ENCODE measurements around the gene TEN1.

TEN1 gene

DNA sequence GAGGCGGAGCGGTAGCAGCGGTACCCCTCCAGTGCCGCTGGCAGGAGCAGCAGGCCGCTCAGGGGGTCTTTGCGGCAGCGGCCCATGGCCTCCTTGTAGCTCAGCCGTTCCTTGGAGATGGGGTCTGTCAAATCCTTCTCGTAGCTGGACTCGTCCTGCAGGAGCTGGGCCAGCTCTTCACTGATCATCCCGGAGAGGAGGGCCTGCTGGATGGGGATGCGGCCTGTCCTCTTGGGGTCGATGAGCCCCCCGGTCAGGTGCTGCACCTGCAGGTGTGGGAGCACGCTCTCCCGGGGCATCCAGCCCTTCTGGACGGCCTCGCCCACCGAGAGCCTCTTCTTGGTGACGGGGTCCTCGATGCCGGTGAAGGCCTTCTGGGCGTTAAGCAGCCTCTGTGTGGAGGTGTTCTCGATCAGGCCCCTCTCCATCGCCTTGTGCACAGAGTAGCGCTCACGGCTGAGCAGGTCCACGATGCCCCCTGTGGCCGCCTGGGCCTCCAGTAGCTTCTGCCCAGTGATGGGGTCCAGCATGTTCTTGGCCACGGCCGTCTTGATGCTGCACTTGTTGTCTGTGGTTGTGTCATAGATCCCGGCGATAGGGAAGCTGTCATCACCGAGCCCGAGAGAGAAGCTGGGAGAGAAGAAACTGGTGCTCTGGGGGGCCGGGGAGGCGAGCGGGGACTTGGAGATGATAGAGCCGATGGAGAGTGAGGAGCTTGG lies 28.2 kb downstream of the TEN1 start:
- H3K27ac ChIP-seq: no peak overlapping the region
- no peak overlapping the region for H3K4me3 ChIP-seq
- H3K36me3 ChIP-seq (ENCODE audit: insufficient read depth, low read length): no peaks in the 10 kb centered on the region
- no peak for TF ChIP-seq POLR2AphosphoS5 (IDR thresholded peaks at IDR 0.05; ENCODE audit: borderline replicate concordance, low read depth, low read length)
- TF ChIP-seq EZH2 (IDR thresholded peaks at IDR 0.05): no peak
- DNase-seq (ENCODE audit: low read depth, low spot score): no peak
- no peaks in the 10 kb centered on the region for H3K9me3 ChIP-seq (ENCODE audit: low read depth, low read length)
- H3K9ac ChIP-seq (ENCODE audit: insufficient read length): no peak overlapping the region

DNA sequence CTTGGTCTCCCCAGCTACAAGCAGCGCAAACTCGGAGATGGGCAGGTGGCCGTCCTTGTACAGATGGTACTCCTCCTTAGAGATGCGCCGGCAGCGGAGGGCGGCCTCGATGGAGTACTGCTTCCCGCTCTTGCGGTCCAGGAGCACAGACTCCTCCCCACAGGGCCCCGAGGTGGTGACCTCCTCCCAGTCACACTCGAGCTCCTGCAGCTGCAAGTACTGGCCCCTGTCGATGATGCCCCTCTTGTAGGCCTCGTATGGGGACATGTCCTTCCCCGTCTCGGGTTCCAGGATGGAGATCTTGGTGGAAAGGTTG lies 28.8 kb downstream of the TEN1 start:
- no peak for TF ChIP-seq POLR2AphosphoS5 (IDR thresholded peaks at IDR 0.05; ENCODE audit: borderline replicate concordance, low read depth, low read length)
- no peak for TF ChIP-seq EZH2 (IDR thresholded peaks at IDR 0.05)
- no peak for TF ChIP-seq FOXP2 (optimal IDR thresholded peaks at IDR 0.05; ENCODE audit: control extremely low read depth, extremely low read length, insufficient read depth)
- H3K9me3 ChIP-seq (ENCODE audit: low read depth, low read length): no peaks in the 10 kb centered on the region

DNA sequence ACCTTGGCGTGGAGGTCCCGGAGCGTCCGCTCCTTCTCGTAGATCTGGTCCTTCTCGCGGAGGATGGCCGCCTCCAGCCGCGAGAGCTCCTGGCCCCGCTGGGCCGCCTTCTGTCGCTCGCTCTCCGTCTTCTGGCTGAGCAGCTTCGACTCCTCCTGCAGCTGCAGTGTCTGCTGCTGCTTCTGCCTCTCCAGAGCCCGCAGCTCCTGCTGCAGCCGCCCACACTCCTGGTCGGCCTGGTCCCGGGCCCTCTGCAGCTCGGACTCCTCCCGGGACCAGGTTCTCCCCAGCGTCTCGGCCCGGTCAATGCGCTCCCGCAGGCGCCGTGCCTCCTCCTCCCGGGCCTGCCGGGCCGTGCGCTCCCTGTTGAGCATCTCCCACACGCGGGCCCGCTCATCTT lies 29.2 kb downstream of the TEN1 start:
- Histone ChIP-seq H3K27ac (no peak overlapping the region), H3K9me3 (ENCODE audit: low read depth, low read length) (no peaks in the 10 kb centered on the region), H3K9ac (ENCODE audit: insufficient read length) (no peak overlapping the region), H3K36me3 (ENCODE audit: insufficient read depth, low read length) (no peaks in the 10 kb centered on the region), H3K4me3 (no peak overlapping the region)
- TF ChIP-seq POLR2AphosphoS5 (IDR thresholded peaks at IDR 0.05; ENCODE audit: borderline replicate concordance, low read depth, low read length) (no peak), FOXP2 (optimal IDR thresholded peaks at IDR 0.05; ENCODE audit: control extremely low read depth, extremely low read length, insufficient read depth) (no peak), EZH2 (IDR thresholded peaks at IDR 0.05) (no peak)
- DNase-seq (ENCODE audit: low read depth, low spot score): no peak

More for the DNA sequence above, 28.8 kb downstream of the TEN1 start:
- Histone ChIP-seq H3K36me3 (ENCODE audit: insufficient read depth, low read length) (no peaks in the 10 kb centered on the region), H3K27ac (no peak overlapping the region), H3K9ac (ENCODE audit: insufficient read length) (no peak overlapping the region), H3K4me3 (no peak overlapping the region)
- DNase-seq (ENCODE audit: low read depth, low spot score): no peak

DNA sequence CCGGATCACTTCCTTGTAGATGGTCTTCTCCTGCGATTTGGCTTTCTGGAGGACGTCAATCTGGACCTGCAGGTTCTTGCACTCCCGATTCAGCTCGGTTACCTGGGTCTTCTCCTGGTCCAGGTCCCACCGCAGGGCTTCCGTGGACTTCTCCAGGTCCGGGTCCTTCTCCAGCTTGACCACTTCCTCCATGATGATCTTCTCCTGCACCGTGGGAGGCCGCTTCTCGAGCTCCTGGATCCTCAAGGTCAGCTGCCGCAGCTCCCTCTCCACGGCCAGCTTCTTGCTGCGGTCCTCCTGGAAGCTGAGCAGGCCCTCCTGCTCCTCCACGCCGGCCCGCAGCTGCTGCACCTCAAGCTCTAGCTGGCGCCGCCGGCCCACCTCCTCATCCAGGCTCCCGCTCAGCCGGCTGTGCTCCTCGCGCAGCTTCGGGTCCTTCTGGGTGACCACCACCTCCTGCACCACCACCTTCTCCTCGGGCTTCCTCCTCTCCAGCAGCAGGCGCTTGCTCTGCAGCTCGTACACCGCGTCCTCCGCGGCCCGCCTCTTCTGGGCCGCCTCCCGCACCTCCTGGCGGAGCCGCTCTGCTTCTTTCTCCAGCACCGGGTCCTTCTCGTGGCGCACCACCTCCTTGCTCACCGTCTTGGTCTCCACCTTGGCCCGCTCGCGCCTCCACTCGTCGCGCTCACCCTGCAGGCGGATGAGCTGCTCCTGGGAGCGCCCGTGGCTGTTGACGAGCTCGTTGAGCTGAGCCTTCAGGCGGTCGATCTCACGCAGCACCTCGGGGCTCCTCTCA lies 29.8 kb downstream of the TEN1 start:
- Histone ChIP-seq H3K9ac (ENCODE audit: insufficient read length) (no peak overlapping the region), H3K9me3 (ENCODE audit: low read depth, low read length) (no peaks in the 10 kb centered on the region), H3K4me3 (no peak overlapping the region), H3K36me3 (ENCODE audit: insufficient read depth, low read length) (no peaks in the 10 kb centered on the region), H3K27ac (no peak overlapping the region)
- no peak for DNase-seq (ENCODE audit: low read depth, low spot score)
- TF ChIP-seq POLR2AphosphoS5 (IDR thresholded peaks at IDR 0.05; ENCODE audit: borderline replicate concordance, low read depth, low read length) (no peak), EZH2 (IDR thresholded peaks at IDR 0.05) (no peak), FOXP2 (optimal IDR thresholded peaks at IDR 0.05; ENCODE audit: control extremely low read depth, extremely low read length, insufficient read depth) (no peak)

DNA sequence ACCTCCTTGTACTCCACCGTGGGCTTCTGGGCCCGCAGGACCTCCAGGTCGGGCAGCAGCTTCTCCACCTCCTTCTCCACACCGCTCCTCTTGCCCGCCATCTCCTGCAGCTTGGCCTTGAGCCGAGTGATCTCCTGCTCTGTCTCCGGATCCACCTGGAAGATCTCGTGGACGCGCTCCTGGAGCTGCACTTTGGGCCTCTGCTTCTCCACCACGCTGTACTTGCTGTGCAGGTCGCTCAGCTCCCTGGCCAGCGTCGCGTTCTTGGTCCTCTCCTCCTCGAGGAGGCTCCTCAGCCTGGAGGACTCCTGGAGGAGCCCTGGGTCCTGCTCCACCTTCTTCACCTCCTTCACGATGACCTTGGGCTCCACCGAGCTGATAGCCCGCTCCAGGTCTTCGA lies 30.4 kb downstream of the TEN1 start:
- H3K36me3 ChIP-seq (ENCODE audit: insufficient read depth, low read length): no peaks in the 10 kb centered on the region
- no peaks in the 10 kb centered on the region for H3K9me3 ChIP-seq (ENCODE audit: low read depth, low read length)
- DNase-seq (ENCODE audit: low read depth, low spot score): no peak
- TF ChIP-seq FOXP2 (optimal IDR thresholded peaks at IDR 0.05; ENCODE audit: control extremely low read depth, extremely low read length, insufficient read depth) (no peak), EZH2 (IDR thresholded peaks at IDR 0.05) (no peak), POLR2AphosphoS5 (IDR thresholded peaks at IDR 0.05; ENCODE audit: borderline replicate concordance, low read depth, low read length) (no peak)
- H3K9ac ChIP-seq (ENCODE audit: insufficient read length): no peak overlapping the region
- H3K27ac ChIP-seq: no peak overlapping the region
- H3K4me3 ChIP-seq: no peak overlapping the region

DNA sequence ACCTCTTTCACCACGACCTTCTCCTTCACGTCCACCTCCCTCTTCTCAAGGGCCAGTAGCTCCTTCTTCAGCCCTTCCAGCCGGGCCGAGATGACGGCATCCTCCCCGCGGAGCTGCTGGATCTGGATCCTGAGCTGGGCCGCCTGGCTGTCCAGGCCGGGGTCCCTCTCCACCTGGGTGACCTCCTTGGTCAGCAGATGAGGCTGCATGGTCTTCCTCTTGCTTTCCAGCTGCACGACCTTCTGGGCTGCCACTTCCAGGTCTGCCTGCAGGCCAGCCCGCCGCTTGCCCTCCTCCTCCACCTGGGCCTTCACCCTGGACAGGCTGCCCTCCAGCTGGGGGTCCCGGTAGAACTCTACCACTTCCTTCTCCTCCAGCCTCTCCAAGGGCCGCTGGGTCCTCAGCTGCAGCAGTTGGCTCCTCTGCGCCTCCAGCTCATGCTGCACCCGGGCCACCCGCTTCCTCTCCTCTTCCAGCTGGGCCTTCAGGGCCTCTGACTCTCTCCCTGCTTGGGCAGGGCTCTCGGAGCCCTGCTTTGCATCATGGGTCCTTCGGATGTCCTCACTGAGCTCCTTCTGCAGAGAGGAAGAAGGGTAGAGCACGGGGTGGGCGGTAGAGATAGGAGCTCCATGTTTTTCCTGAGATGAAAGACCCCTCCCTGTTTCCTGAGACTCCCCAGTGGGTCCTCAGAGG lies 31.1 kb downstream of the TEN1 start:
- H3K9ac ChIP-seq (ENCODE audit: insufficient read length): no peak overlapping the region
- H3K4me3 ChIP-seq: no peak overlapping the region
- no peaks in the 10 kb centered on the region for H3K36me3 ChIP-seq (ENCODE audit: insufficient read depth, low read length)

DNA sequence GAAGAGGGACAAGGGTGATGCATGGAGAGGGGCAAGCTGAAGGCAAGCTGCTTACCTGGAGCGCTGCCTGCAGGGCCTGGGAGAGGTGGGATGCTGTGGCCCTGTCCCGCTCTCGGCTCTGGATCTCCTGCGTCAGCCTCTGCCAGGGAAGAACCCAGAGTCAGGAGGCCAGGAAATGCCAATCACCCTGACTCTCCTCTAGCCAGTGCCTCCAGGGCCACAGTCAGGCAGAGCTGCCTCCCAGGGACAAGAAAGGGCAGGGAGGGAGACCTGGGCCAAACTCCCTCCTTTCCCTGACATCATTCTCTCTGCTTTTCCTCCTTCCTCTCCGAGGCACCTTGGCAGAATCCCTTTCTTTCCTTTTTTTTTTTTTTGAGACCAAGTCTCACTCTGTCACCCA lies 32.9 kb downstream of the TEN1 start:
- H3K4me3 ChIP-seq: no peak overlapping the region
- H3K27ac ChIP-seq: no peak overlapping the region
- no peak overlapping the region for H3K9ac ChIP-seq (ENCODE audit: insufficient read length)
- DNase-seq (ENCODE audit: low read depth, low spot score): no peak
- H3K9me3 ChIP-seq (ENCODE audit: low read depth, low read length): no peaks in the 10 kb centered on the region
- no peak for TF ChIP-seq POLR2AphosphoS5 (IDR thresholded peaks at IDR 0.05; ENCODE audit: borderline replicate concordance, low read depth, low read length)
- no peak for TF ChIP-seq EZH2 (IDR thresholded peaks at IDR 0.05)
- no peak for TF ChIP-seq FOXP2 (optimal IDR thresholded peaks at IDR 0.05; ENCODE audit: control extremely low read depth, extremely low read length, insufficient read depth)
- H3K36me3 ChIP-seq (ENCODE audit: insufficient read depth, low read length): no peaks in the 10 kb centered on the region

More for the DNA sequence above, 31.1 kb downstream of the TEN1 start:
- no peak overlapping the region for H3K27ac ChIP-seq
- no peak for DNase-seq (ENCODE audit: low read depth, low spot score)
- H3K9me3 ChIP-seq (ENCODE audit: low read depth, low read length): no peaks in the 10 kb centered on the region
- TF ChIP-seq EZH2 (IDR thresholded peaks at IDR 0.05) (no peak), POLR2AphosphoS5 (IDR thresholded peaks at IDR 0.05; ENCODE audit: borderline replicate concordance, low read depth, low read length) (no peak), FOXP2 (optimal IDR thresholded peaks at IDR 0.05; ENCODE audit: control extremely low read depth, extremely low read length, insufficient read depth) (no peak)

DNA sequence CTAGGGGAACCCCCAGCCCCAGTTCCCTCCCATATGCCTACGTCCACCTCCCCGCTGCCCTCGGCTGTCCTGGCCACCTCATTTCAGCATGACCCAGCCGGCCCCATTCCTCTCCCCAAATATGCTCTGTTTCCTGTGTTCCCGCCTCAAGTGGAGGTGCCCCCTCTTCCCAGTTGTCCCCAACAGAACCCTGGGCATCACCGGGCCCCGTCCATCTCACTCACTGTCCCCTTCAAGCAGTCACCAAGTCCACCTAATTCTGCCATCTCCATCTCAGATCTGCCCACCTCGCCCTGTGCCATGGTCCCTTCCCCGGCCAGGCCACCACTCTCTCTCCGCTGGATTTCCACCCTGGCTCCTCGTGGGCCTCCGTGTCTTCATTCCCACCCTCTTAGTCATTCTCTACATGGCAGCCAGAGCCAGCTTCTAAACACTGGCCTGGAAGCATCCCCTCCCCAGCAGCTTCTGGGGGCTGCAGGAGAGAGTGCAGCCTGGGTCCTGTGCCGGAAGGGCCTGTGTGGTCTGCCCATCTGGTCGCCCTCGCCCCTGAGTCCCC lies 34.4 kb downstream of the TEN1 start:
- no peak for DNase-seq (ENCODE audit: low read depth, low spot score)
- no peak for TF ChIP-seq POLR2AphosphoS5 (IDR thresholded peaks at IDR 0.05; ENCODE audit: borderline replicate concordance, low read depth, low read length)
- no peak for TF ChIP-seq EZH2 (IDR thresholded peaks at IDR 0.05)
- TF ChIP-seq FOXP2 (optimal IDR thresholded peaks at IDR 0.05; ENCODE audit: control extremely low read depth, extremely low read length, insufficient read depth): no peak

More for the DNA sequence above, 34.4 kb downstream of the TEN1 start:
- Histone ChIP-seq H3K9ac (ENCODE audit: insufficient read length) (no peak overlapping the region), H3K9me3 (ENCODE audit: low read depth, low read length) (no peaks in the 10 kb centered on the region), H3K36me3 (ENCODE audit: insufficient read depth, low read length) (no peaks in the 10 kb centered on the region), H3K4me3 (no peak overlapping the region), H3K27ac (no peak overlapping the region)

Data from SK-N-MC (cell line).